ENCODE data around the gene IL11RA. TPM values are rescaled to one million over a fixed set of nuclear protein-coding genes. Genes with fewer than 3 reads are reported as not detected.

The IL11RA gene
- total and polyA plus RNA-seq, 2 of the 8 experiments (the other 6 are each of a cell fraction or from before 2014, with no cell fraction given), result 5.5 to 9.1 TPM

DNA sequence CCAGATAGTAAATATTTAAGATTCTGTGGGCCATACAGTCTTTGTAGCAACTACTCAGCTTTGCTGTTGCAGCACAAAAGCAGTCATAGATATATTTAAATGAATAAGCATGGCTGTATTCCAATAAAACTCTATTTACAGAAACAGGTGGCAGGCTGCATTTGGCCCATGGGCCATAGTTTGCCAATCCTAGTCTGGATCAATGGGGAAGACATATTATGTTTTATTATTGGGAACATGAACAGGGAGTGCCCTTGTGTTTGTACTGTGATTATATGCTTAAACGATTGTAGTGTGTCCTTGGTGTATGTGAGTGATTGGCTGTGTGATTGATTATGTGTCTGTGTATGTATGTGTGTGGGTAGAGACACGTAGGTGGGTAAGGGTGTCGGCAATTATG lies 22.5 kb downstream of the IL11RA start (continued):
- TF ChIP-seq SRF (IDR thresholded peaks at IDR 0.05; ENCODE audit: low read depth, low read length), result no peak
- no peak for TF ChIP-seq MAX (IDR thresholded peaks at IDR 0.05)

Measured in H1 (cell line).